Prostate gland (tissue), 2 donors: ENCODE data around the gene CCNB3. TPM values are rescaled to one million over a fixed set of nuclear protein-coding genes. Genes with fewer than 3 reads are reported as not detected.

Experiments used
- DNase-seq: peaks from one replicate; pipeline ENCODE4 v3.0.0-alpha.2; 2019; ENCODE audit warnings: low spot score
- H3K27ac ChIP-seq, 2 donors: fragments of 200-600 bp; sonication (generic); 2 replicates each; pipeline ENCODE4 v1.5.1; 2017 to 2019
- H3K27me3 ChIP-seq: fragments of 200-600 bp; sonication (generic); replicated peaks from 2 replicates; pipeline ENCODE4 v1.5.1; 2019; ENCODE audit not compliant: insufficient read depth
- H3K36me3 ChIP-seq, 2 donors: fragments of 200-600 bp; sonication (generic); 1 replicate in 1 of 2; 2 replicates in 1 of 2; pipeline versions ENCODE4 v1.5.1 to v1.8.1; 2017 to 2019
- H3K4me1 ChIP-seq: fragments of 200-600 bp; sonication (generic); replicated peaks from 2 replicates; pipeline ENCODE4 v1.5.1; 2019
- H3K4me3 ChIP-seq, 2 donors: fragments of 200-600 bp; sonication (generic); 2 replicates each; pipeline ENCODE4 v1.5.1; 2017 to 2019
- H3K9me3 ChIP-seq: fragments of 200-600 bp; sonication (generic); 2 replicates; pipeline ENCODE4 v1.5.1; 2017
- POLR2A ChIP-seq: fragments of 450-650 bp; IDR thresholded peaks from one replicate; pipeline ENCODE4 v1.6.1; 2016; ENCODE audit warnings: antibody characterized with exemption, mild to moderate bottlenecking
- POLR2AphosphoS5 ChIP-seq: sonication (generic); formaldehyde crosslinking; IDR thresholded peaks from one replicate; pipeline ENCODE4 v1.6.1; 2017; ENCODE audit warnings: antibody characterized with exemption
- WGBS: methylation state at CpG from one replicate; pipeline ENCODE4 v1.1.5; 2018; 5-methylcytosine and 5-hydroxymethylcytosine counted together
- intact Hi-C: fragments of 100-400 bp; cut with DNase I; formaldehyde crosslinking; loops from one replicate; pipeline ENCODE4 v1.14.2; 2022
- total RNA-seq, 2 donors: library from RNA; depleted of rRNA; stranded (reverse); fragments of >200 nt; gene quantifications; one replicate each; pipeline ENCODE4 v1.1.0, GENCODE V29; 2016
- TF ChIP-seq, protein P1 (sequence below), 4 experiments: fragments of 200-600 bp in 2 of 4; fragments of 450-650 bp in 2 of 4; sonication (generic) in 2 of 4; IDR thresholded peaks; 1 replicate in 3 of 4; 2 replicates in 1 of 4; pipeline ENCODE4 v1.5.1; 2016 to 2019; ENCODE audit warnings: antibody characterized with exemption in 4 of 4, mild to moderate bottlenecking in 2 of 4, moderate library complexity in 2 of 4

CCNB3 gene
- total RNA-seq, 2 donors from 2014 or later: 0.14 to 6.8 TPM

GRCh38 chrX:50183891-50184290 lies 20.7 kb upstream of the CCNB3 start:
- no peaks in the 10 kb centered on the region for H3K36me3 ChIP-seq
- H3K4me3 ChIP-seq: no peak overlapping the region
- no peak for DNase-seq
- H3K9me3 ChIP-seq: no peaks in the 10 kb centered on the region
- H3K4me1 ChIP-seq: no peaks in the 10 kb centered on the region
- TF ChIP-seq POLR2AphosphoS5 (no peak), POLR2A (no peak)
- TF ChIP-seq, protein P1, sequence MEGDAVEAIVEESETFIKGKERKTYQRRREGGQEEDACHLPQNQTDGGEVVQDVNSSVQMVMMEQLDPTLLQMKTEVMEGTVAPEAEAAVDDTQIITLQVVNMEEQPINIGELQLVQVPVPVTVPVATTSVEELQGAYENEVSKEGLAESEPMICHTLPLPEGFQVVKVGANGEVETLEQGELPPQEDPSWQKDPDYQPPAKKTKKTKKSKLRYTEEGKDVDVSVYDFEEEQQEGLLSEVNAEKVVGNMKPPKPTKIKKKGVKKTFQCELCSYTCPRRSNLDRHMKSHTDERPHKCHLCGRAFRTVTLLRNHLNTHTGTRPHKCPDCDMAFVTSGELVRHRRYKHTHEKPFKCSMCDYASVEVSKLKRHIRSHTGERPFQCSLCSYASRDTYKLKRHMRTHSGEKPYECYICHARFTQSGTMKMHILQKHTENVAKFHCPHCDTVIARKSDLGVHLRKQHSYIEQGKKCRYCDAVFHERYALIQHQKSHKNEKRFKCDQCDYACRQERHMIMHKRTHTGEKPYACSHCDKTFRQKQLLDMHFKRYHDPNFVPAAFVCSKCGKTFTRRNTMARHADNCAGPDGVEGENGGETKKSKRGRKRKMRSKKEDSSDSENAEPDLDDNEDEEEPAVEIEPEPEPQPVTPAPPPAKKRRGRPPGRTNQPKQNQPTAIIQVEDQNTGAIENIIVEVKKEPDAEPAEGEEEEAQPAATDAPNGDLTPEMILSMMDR (IDR thresholded peaks at IDR 0.05): no peak
- 87% methylated on average over 3 of the region's 3 CpGs for WGBS
- no peaks in the 10 kb centered on the region for H3K27me3 ChIP-seq
- no peak overlapping the region for H3K27ac ChIP-seq
- intact Hi-C loops: no loop called here

DNA sequence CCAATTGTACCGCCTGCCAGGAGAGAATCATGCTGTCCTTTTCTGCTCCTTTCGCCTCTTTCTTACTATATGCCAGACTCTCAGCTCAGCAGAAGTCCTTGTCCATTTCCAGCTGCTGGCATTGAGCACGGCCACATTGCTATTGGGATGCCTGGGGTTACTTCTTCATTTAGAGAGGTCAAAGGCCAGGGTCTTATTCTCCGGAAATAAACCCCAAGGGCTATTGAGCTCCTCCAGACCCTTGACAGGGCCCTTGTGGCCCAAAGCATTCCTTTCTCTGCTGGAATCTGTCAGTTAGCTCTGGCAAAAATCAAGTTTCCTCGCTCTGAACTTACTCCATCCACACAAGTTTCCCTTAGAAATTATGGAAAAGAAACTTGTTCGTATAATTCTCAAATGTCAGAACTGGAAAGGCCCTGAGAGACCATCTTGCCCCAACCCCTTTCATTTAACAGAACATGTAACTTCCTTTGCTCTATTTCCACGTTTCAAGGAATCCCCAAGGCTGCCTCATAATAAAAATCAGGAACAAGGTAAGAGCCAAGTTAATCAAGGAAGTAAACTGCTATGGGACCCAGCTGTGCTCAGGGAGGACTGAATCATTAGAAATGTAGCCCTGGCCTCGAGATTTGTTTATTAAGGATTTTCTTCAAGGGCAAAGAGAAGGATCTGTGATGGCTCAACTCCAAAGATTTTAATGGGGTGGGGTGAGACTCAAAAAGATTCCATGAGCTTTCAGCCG lies 15.5 kb upstream of the CCNB3 start:
- Histone ChIP-seq H3K9me3 (no peaks in the 10 kb centered on the region), H3K27me3 (no peaks in the 10 kb centered on the region), H3K4me1 (no peaks in the 10 kb centered on the region), H3K4me3 (no peak overlapping the region), H3K36me3 (no peaks in the 10 kb centered on the region), H3K27ac (no peak overlapping the region)
- TF ChIP-seq, protein P1 (IDR thresholded peaks at IDR 0.05): no peak
- TF ChIP-seq POLR2AphosphoS5: no peak
- TF ChIP-seq POLR2A: no peak
- intact Hi-C loops: no loop called here
- DNase-seq: no peak
- WGBS: 58% methylated on average over 9 of the region's 9 CpGs

- WGBS: 81% methylated on average over 4 of the region's 4 CpGs
- Histone ChIP-seq H3K9me3 (no peaks in the 10 kb centered on the region), H3K27ac (no peak overlapping the region), H3K4me1 (no peaks in the 10 kb centered on the region), H3K27me3 (no peaks in the 10 kb centered on the region), H3K36me3 (no peaks in the 10 kb centered on the region), H3K4me3 (no peak overlapping the region)
- TF ChIP-seq, protein P1 (IDR thresholded peaks at IDR 0.05): no peak
- no peak for DNase-seq
- intact Hi-C loops: no loop called here
Observed at GRCh38 chrX:50198348-50198747, 6.2 kb upstream of the CCNB3 start.

DNA sequence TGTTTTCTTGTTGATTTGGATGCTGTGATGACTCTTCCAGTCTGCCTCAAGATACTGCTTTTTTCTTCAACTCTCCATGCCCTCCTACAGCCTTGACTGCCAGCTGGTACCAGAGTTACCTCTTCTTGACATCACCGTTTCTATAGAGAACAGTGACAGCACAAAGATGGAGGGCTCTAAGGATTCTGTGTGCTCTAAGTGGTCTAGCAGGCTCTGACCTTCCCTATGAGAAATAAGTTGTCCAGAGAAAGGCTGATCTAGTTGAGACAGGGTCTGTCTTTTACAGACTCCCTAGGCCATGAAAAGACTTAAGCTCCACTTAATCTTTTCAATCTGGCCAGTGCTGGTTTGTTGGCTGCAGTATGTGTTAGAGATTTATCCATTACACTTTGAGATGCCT lies 3.7 kb upstream of the CCNB3 start, which contains the start of gene AKAP4:
Gene AKAP4, minus strand, starts transcription at position 101 of the 400 bp plus-strand sequence. CDS start 118 bp downstream, outside the sequence.
- Histone ChIP-seq H3K36me3 (no peaks in the 10 kb centered on the region), H3K27ac (no peak within 1 kb of the TSS), H3K9me3 (no peaks in the 10 kb centered on the region), H3K4me3 (no peak within 1 kb of the TSS), H3K4me1 (no peaks in the 10 kb centered on the region), H3K27me3 (no peaks in the 10 kb centered on the region)
- intact Hi-C loops: no loop called here
- DNase-seq: no peak
- TF ChIP-seq, protein P1 (IDR thresholded peaks at IDR 0.05): no peak
- TF ChIP-seq POLR2A (no peak), POLR2AphosphoS5 (no peak)
- 100% methylated on average over 1 of the region's 1 CpG for WGBS

DNA sequence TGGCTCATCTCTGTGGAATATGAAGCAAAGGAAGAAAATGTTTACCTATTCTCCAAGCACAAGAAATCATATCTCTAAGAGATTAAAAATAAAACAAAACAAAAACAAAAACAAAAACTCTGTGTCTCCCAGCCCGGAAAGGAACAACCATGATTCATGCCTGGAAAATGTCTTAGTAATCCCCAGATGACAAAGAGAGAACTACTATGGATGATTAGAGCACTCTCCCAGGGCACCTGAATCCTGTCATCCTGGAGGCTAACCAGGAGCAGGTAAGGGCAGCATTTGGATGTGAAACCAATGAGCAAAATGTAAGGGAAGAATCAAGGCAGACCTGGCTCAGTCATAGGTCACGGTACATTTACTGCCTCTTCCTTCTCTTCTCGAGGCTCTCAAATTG lies 2.0 kb upstream of the CCNB3 start:
- Histone ChIP-seq H3K36me3 (no peaks in the 10 kb centered on the region), H3K9me3 (no peaks in the 10 kb centered on the region), H3K4me1 (no peaks in the 10 kb centered on the region), H3K27me3 (no peaks in the 10 kb centered on the region), H3K27ac (no peak overlapping the region), H3K4me3 (no peak overlapping the region)
- TF ChIP-seq POLR2AphosphoS5: no peak
- TF ChIP-seq POLR2A: no peak
- TF ChIP-seq, protein P1 (IDR thresholded peaks at IDR 0.05): no peak
- intact Hi-C loops: no loop called here
- 70% methylated on average over 3 of the region's 3 CpGs for WGBS
- no peak for DNase-seq
